Endothelial cell of umbilical vein (primary cell): Measurements from ENCODE around the gene APBA2. TPM values are rescaled to one million over a fixed set of nuclear protein-coding genes. Genes with fewer than 3 reads are reported as not detected.

ENCODE experiments used
- BruUV-seq: library from RNA; stranded (reverse); fragments of 400-500 nt; replicated peaks from 2 replicates; lab custom pipeline; 2021; lab: Mats Ljungman, UMichigan
- CTCF ChIA-PET: fragments of 300-600, 350-600 bp; sonication (Branson Sonifier 250); formaldehyde crosslinking; loops from one replicate; lab custom pipeline; 2021; ENCODE audit warnings: antibody characterized with exemption, inconsistent platforms; lab: Charles Lee
- POLR2A ChIA-PET: fragments of 300-600, 350-600 bp; sonication (Branson Sonifier 250); formaldehyde crosslinking; loops from one replicate; lab custom pipeline; 2021; ENCODE audit warnings: antibody characterized with exemption, inconsistent platforms; lab: Charles Lee
- DNase-seq: peaks from one replicate; pipeline ENCODE4 v3.0.0-alpha.2; 2011; ENCODE audit warnings: low read depth, low spot score
- FAIRE-seq: peaks from 2 replicates; lab custom pipeline; 2011; peaks lifted over from hg19 to GRCh38; lab: Jason Lieb, UNC
- H2AFZ ChIP-seq: 2 replicates; pipeline ENCODE4 v1.6.0; 2012; ENCODE audit warnings: low read depth, low read length, control low read depth, inconsistent platforms
- H3K27ac ChIP-seq: 2 replicates; pipeline ENCODE4 v1.5.1; 2011; ENCODE audit warnings: low read depth, mild to moderate bottlenecking, control low read depth, low read length, moderate library complexity; ENCODE audit not compliant: insufficient read depth
- H3K27me3 ChIP-seq, 2 experiments: 2 replicates each; pipeline versions ENCODE4 v1.6.0 to v1.6.1; 2011; ENCODE audit warnings: low read length in 2 of 2, mixed read lengths in 1 of 2; ENCODE audit not compliant: control insufficient read depth in 2 of 2, insufficient read depth in 2 of 2
- H3K36me3 ChIP-seq, 2 experiments: 2 replicates in 1 of 2; 3 replicates in 1 of 2; pipeline ENCODE4 v1.5.1; 2011; ENCODE audit warnings: low read length in 2 of 2, mild to moderate bottlenecking in 1 of 2, moderate library complexity in 1 of 2; ENCODE audit not compliant: control insufficient read depth in 2 of 2, insufficient read depth in 2 of 2; ENCODE audit errors: extremely low read depth in 1 of 2
- H3K4me1 ChIP-seq: 3 replicates; pipeline ENCODE4 v1.5.1; 2011; ENCODE audit warnings: mild to moderate bottlenecking, low read length; ENCODE audit not compliant: control insufficient read depth, insufficient read depth; ENCODE audit errors: extremely low read depth
- H3K4me2 ChIP-seq: 2 replicates; pipeline ENCODE4 v1.6.1; 2011; ENCODE audit warnings: low read length, control low read depth, mixed read lengths; ENCODE audit not compliant: insufficient read depth
- H3K4me3 ChIP-seq, 3 experiments: fragments of 200-600 bp in 1 of 3; sonication (generic), shearing (Covaris generic) in 1 of 3; replicated peaks in 1 of 3; 2 replicates each; pipeline ENCODE4 v1.5.1; 2011 to 2016; ENCODE audit warnings: control low read depth in 3 of 3, low read length in 3 of 3, mild to moderate bottlenecking in 2 of 3, inconsistent platforms in 1 of 3, low read depth in 1 of 3, moderate library complexity in 1 of 3; ENCODE audit not compliant: insufficient read depth in 1 of 3
- H3K79me2 ChIP-seq: 2 replicates; pipeline ENCODE4 v1.6.0; 2012; ENCODE audit warnings: low read length, inconsistent platforms; ENCODE audit not compliant: control insufficient read depth, insufficient read depth
- H3K9ac ChIP-seq: replicated peaks from 2 replicates; pipeline ENCODE3; 2011; ENCODE audit warnings: low read length, control low read depth; ENCODE audit not compliant: insufficient read depth; ENCODE audit errors: extremely low read depth
- H3K9me1 ChIP-seq: replicated peaks from 3 replicates; pipeline ENCODE4 v1.6.0; 2011; ENCODE audit warnings: mild to moderate bottlenecking, low read length; ENCODE audit not compliant: control insufficient read depth, insufficient read depth; ENCODE audit errors: extremely low read depth
- H3K9me3 ChIP-seq: replicated peaks from 2 replicates; pipeline ENCODE4 v1.5.1; 2012; ENCODE audit warnings: low read length, inconsistent platforms; ENCODE audit not compliant: control insufficient read depth, insufficient read depth
- H4K20me1 ChIP-seq: replicated peaks from 2 replicates; pipeline ENCODE3; 2011; ENCODE audit warnings: mild to moderate bottlenecking, low read length; ENCODE audit not compliant: control insufficient read depth, insufficient read depth; ENCODE audit errors: extremely low read depth
- GATA2 ChIP-seq: IDR thresholded peaks from 2 replicates; pipeline ENCODE4 v1.7.0; 2011; ENCODE audit warnings: low read depth, mild to moderate bottlenecking, moderate library complexity, mixed read lengths, low read length; ENCODE audit not compliant: insufficient read length, insufficient read depth
- JUN ChIP-seq: IDR thresholded peaks from 2 replicates; pipeline ENCODE4 v1.6.1; 2011; ENCODE audit warnings: borderline replicate concordance, low read depth; ENCODE audit not compliant: insufficient read length, insufficient read depth
- MYC ChIP-seq: IDR thresholded peaks from one replicate; pipeline ENCODE4 v1.6.1; 2011; ENCODE audit warnings: mild to moderate bottlenecking, low read depth, low read length
- POLR2A ChIP-seq: IDR thresholded peaks from 2 replicates; pipeline ENCODE4 v1.6.1; 2012; ENCODE audit warnings: low read depth, mild to moderate bottlenecking, control low read depth, low read length
- POLR2AphosphoS5 ChIP-seq: IDR thresholded peaks from 2 replicates; pipeline ENCODE4 v1.6.1; 2012; ENCODE audit warnings: low read depth, mild to moderate bottlenecking, control low read depth, low read length, moderate library complexity; ENCODE audit not compliant: insufficient read depth
- dilution Hi-C: fragments of 300-500 bp; cut with MboI; formaldehyde crosslinking; loops from one replicate; pipeline ENCODE4 v1.15.0; 2019; ENCODE audit warnings: low sequenced_read_pairs; ENCODE audit not compliant: extremely low pct_ligation_motif_present
- intact Hi-C: fragments of 100-400 bp; cut with micrococcal nuclease; formaldehyde crosslinking; loops from one replicate; pipeline ENCODE4 v1.10.0; 2022
- polyA plus RNA-seq, 4 experiments: library from polyadenylated mRNA; depleted of rRNA in 3 of 4; stranded (reverse) in 3 of 4; unstranded in 1 of 4; fragments of >200 nt; gene quantifications; 2 replicates each; pipeline versions ENCODE4 v1.2.1 to v1.2.3, GENCODE V29; 2011 to 2012; ENCODE audit warnings: missing spikeins in 1 of 4
- total RNA-seq: library from RNA; stranded (reverse); gene quantifications from 2 replicates; pipeline ENCODE4 v1.2.3, GENCODE V29; 2021
- TF ChIP-seq, protein P1 (sequence below): IDR thresholded peaks from 2 replicates; pipeline ENCODE4 v1.6.1; 2011; ENCODE audit not compliant: insufficient read depth, insufficient read length
- TF ChIP-seq, protein P2 (sequence below), 2 donors: IDR thresholded peaks; 1 replicate in 1 of 2; 2 replicates in 1 of 2; pipeline ENCODE4 v1.5.1; 2011; ENCODE audit warnings: low read length in 2 of 2, mild to moderate bottlenecking in 2 of 2, moderate library complexity in 2 of 2, control low read depth in 1 of 2, inconsistent platforms in 1 of 2, low read depth in 1 of 2; ENCODE audit not compliant: insufficient read depth in 1 of 2; ENCODE audit errors: extremely low read depth in 1 of 2

Gene APBA2
- total and polyA plus RNA-seq, 2 donors (not counting 3 experiments of a cell fraction or from before 2014, with no cell fraction given) = 5.7 to 11.1 TPM

DNA sequence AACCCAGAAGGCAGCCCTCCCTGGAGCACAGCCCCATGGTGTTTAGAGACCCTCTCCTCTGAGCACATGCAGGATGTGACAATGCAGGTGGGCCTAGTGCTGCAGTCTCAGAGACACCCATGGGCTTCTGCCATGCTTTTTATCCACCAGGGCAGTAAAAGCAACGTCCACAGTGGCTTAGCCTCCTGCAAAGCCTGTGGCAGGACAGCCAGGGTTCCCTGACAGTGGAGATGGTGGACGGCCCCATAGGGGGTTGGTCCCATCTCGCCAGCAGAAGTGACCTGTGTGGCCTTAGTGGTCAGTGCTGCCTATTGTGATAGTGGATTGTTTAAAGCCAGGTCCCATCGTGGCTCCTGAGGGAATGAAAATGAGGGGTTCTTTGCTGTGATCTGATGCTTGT, 46.6 kb downstream of the APBA2 start:
- dilution Hi-C loops (no loop called here), intact Hi-C loops (no loop called here)
- H3K9ac ChIP-seq = no peak overlapping the region
- ChIA-PET CTCF (no interaction called here), POLR2A (no interaction called here)
- H3K4me3 ChIP-seq = no peak overlapping the region
- H3K4me2 ChIP-seq = no peak overlapping the region
- H3K36me3 ChIP-seq = no peaks in the 10 kb centered on the region
- H3K4me1 ChIP-seq = no peaks in the 10 kb centered on the region
- FAIRE-seq (no peak), DNase-seq (no peak)
- H3K79me2 ChIP-seq = no peaks in the 10 kb centered on the region
- no peak overlapping the region for H2AFZ ChIP-seq
- no peaks in the 10 kb centered on the region for H3K9me3 ChIP-seq
- TF ChIP-seq, protein P1, sequence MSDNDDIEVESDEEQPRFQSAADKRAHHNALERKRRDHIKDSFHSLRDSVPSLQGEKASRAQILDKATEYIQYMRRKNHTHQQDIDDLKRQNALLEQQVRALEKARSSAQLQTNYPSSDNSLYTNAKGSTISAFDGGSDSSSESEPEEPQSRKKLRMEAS = no peak
- TF ChIP-seq JUN (no peak), MYC (no peak), POLR2A (no peak), POLR2AphosphoS5 (no peak), GATA2 (no peak)
- TF ChIP-seq, protein P2, sequence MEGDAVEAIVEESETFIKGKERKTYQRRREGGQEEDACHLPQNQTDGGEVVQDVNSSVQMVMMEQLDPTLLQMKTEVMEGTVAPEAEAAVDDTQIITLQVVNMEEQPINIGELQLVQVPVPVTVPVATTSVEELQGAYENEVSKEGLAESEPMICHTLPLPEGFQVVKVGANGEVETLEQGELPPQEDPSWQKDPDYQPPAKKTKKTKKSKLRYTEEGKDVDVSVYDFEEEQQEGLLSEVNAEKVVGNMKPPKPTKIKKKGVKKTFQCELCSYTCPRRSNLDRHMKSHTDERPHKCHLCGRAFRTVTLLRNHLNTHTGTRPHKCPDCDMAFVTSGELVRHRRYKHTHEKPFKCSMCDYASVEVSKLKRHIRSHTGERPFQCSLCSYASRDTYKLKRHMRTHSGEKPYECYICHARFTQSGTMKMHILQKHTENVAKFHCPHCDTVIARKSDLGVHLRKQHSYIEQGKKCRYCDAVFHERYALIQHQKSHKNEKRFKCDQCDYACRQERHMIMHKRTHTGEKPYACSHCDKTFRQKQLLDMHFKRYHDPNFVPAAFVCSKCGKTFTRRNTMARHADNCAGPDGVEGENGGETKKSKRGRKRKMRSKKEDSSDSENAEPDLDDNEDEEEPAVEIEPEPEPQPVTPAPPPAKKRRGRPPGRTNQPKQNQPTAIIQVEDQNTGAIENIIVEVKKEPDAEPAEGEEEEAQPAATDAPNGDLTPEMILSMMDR (IDR thresholded peaks at IDR 0.05; ENCODE audit: extremely low read depth in 1 of 2, insufficient read depth in 1 of 2, low read depth in 1 of 2, low read length in 2 of 2) = no peak
- no TSS peak for BruUV-seq
- H3K27me3 ChIP-seq = no peaks in the 10 kb centered on the region
- no peaks in the 10 kb centered on the region for H4K20me1 ChIP-seq
- no peaks in the 10 kb centered on the region for H3K9me1 ChIP-seq
- H3K27ac ChIP-seq = no peak overlapping the region
